Umbilical cord (tissue), 2 donors: ENCODE measurements around the gene OR51V1. TPM values are rescaled to one million over a fixed set of nuclear protein-coding genes. Genes with fewer than 3 reads are reported as not detected.
A peak's percentile ranks its signal among the peaks of the same experiment; 100 is the strongest.
"Not testable (repeated sequence)": the region's sequence is repeated elsewhere in the genome, so short reads cannot be mapped to it uniquely, and the experiment has no call there.

ENCODE experiments used
- DNase-seq: peaks from one replicate; pipeline ENCODE4 v3.0.0-alpha.2; 2015; ENCODE audit warnings: low spot score
- total RNA-seq: library from RNA; depleted of rRNA; stranded (reverse); fragments of >200 nt; gene quantifications from one replicate; pipeline ENCODE4 v1.2.3, GENCODE V29; 2014; ENCODE audit warnings: low replicate concordance; ENCODE audit not compliant: insufficient read depth

Gene OR51V1, protein sequence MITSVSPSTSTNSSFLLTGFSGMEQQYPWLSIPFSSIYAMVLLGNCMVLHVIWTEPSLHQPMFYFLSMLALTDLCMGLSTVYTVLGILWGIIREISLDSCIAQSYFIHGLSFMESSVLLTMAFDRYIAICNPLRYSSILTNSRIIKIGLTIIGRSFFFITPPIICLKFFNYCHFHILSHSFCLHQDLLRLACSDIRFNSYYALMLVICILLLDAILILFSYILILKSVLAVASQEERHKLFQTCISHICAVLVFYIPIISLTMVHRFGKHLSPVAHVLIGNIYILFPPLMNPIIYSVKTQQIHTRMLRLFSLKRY
- total RNA-seq = 15.9 TPM

DNA sequence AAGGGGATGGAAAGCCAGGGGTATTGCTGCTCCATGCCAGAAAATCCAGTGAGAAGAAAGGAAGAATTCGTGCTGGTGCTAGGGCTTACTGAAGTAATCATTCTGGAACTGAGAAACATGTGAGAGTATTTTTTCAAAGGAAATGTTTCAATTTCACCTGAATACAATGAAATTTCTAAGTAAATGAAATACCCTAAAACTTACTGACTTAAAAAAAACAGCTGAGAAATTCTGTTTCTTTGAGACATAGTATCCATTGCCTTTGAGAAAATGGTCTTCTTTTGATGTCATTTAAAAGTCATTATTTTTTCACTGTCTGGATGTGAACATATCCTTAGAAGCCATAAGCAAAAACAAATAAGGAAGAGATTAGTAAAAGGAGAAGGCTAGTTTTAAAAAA, at the start of gene OR51V1:
OR51V1 (minus strand) TSS at position 101 of the 400 bp plus-strand sequence; CDS start at position 101, 0 bp downstream.
- no peak for DNase-seq

DNA sequence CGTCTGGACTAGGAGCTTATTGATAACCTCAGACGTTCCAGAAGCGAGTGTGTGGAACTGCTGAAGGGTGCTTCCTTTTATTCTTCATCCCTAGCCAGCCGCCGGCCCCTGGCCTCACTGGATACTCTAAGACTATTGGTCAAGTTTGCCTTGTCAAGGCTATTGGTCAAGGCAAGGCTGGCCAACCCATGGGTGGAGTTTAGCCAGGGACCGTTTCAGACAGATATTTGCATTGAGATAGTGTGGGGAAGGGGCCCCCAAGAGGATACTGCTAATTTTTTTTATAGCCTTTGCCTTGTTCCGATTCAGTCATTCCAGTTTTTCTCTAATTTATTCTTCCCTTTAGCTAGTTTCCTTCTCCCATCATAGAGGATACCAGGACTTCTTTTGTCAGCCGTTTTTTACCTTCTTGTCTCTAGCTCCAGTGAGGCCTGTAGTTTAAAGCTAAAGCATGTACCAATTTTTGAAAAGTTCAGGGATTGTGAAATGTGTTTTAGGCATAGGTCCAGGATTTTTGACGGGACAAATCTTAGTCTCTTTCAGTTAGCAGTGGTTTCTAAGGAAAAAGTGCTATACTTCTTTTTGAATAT, 49.4 kb upstream of the OR51V1 start, which contains the start of gene HBG1:
HBG1 (minus strand) TSS at position 51 of the 590 bp plus-strand sequence. CDS start 53 bp downstream, outside the sequence.
- DNase-seq = peak; percentile 52

DNA sequence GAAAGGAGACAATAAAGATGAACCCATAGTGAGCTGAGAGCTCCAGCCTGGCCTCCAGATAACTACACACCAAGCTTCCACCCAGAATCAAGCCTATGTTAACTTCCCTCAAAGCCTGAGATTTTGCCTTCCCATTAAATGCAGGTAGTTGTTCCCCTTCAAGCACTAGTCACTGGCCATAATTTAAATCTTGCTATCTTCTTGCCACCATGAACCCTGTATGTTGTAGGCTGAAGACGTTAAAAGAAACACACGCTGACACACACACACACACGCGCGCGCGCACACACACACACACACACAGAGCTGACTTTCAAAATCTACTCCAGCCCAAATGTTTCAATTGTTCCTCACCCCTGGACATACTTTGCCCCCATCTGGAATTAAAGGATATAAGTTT, 48.0 kb upstream of the OR51V1 start:
- DNase-seq = not testable (repeated sequence)

DNA sequence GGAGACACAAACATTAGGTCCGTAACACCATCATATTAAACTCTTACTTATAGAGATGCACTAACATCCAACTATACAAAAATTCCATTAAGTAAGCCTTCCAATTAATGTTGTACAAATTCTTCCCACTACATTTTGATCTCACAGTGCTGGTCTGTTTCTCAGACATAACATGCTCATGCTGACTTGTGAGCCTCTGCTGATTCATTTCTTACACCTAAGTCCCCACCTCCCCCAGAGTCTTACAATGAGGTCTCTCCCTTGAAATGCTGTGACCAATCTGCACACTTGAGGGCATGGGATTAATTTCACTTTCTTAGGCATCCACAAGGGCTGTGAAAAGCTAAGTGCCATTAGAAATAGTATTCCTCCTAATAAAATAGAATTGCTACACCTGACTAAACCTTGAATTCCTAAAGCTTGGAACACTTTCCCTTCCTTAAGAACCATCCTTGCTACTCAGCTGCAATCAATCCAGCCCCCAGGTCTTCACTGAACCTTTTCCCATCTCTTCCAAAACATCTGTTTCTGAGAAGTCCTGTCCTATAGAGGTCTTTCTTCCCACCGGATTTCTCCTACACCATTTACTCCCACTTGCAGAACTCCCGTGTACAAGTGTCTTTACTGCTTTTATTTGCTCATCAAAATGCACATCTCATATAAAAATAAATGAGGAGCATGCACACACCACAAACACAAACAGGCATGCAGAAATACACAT, 47.1 kb upstream of the OR51V1 start:
- DNase-seq = no peak

DNA sequence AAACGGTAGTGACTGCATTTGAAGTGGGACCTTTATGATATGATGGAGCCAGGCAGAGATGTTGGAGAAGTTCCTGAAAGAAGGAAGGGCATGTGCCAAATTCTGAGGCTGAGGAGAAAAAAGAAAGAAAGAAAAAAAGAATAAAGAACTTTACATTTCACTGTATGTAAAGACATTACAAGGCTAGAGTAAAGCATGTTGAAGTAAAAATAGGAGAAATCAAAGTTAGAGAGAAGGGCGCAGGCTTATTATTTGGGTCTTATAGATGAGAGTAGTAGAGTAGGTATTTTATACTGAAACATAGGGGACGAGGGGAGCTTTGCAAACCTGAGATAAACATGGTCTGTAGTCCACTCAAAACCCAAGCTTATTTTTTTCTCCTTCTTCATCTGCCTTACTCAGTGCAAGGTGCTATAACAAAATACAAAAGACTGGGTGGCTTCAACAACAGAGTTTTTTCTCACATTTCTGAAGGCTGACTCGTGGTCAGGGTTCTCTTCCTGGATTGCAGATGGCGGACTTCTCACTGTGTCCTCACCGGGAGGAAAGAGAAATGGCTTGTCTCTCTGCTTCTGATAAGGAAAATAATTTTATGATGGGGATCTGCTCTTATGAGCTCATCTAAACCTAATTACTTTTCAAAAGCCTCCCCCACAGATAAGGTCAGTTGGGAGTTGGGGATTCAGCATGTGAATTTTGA, 46.4 kb upstream of the OR51V1 start:
- no peak for DNase-seq

DNA sequence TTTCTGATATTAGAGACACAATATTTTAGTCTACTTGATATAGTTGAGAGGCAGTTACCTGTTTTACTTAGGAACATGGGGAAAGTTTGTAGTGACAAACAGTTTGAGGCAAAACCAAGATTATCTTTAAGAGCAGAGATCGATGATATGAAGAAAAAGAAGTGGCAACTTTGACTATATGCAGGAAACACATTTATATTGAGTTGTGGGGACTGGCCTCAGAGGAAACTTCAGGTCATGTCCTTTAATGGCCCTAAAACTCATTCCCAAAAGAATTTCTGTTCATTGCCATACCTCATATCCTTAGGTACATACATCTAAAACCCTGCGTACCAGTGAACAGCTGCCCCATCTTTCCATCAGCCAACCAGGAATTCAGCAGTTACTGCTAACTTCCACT, 44.7 kb upstream of the OR51V1 start:
- no peak for DNase-seq

DNA sequence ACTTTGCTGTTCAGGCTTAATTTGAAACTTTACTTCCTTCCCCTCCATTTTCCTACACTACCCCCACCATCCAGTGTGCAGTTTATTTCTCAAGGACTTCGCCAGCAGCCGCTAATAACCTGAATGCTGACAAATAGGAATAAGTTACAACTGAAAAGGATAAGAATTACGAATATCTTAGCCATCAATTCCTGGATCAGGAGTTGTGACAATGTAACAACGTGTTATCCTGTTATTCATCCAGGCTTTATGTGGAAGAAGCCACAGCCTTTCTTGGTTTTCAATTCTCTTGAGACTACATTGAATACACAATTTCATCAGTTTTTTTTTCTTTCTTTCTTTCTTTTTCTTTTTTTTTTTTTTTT, 43.3 kb upstream of the OR51V1 start:
- no peak for DNase-seq

DNA sequence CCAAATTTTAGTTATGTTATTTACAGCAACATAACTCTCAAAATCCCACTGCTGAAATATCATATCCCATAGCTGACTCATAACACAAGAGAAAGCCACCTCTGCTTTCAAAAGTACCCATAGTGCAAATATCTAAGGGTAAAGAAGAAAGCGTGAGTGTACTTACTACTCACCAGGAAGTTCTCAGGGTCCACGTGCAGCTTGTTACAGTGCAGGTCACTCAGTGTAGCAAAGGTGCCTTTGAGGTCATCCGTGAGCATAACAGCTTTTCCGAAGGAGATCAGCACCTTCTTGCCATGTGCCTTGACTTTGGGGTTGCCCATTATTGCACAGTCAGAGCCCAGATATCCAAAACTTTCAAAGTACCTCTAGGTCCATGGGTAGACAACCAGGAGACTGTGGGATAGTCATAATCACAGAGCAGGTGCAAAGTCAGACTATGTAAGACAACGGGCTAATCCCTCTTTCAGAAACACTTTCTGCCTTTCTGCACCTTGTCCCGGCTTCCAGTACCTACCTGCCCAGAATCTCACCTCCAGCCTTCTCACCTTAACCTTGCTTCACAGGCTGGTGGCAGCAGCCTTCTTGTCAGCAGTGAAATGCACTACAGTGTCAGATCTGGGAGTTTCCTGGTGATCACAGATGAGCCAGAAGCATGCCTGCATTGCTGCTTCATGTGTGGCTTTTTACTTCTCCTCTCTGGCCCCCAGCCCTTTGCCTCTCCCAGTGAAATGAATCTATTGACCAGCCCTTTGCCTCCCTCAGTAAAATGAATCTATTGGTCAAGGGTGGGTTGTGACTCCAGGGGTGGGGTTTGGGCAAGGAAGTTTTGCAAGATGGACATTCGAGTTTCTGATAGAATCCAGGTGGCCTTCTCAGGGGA, 42.7 kb upstream of the OR51V1 start:
- DNase-seq = no peak

DNA sequence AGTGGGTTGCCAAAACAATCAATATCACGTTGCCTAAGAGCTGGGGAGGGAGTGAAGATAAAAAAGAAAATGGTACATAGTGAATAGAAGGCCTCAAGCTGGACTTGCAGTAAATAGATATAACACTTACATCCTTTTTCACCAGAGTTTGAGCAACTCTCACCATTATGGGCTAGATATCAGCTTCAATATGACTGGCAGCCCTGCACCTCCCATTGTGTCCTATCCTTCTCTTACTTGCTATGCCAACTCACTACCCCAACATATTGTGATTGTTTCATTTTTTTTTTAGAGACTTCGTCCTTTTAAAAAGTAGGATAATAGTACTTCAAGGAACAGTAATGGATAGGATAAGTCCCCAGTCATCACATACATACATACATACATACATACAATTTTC, 41.7 kb upstream of the OR51V1 start:
- DNase-seq = no peak

DNA sequence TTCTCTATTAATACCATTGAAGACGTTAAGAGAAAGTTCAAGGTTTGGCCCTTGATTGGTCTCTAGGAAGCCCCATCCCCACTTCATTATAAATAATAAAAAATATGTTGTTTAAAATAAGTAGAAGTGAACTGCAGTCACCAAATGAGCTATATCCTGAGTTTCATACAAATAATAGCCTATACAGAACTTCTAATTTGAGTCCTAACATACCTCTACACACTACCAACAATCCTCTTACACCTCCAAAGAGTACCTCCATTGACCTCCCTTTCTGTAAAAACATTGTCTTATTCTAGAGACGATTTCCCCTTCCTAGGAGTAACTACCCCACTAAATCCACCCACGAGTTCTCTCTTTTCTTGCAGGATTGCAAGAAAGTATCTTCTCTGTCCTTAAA, 41.0 kb upstream of the OR51V1 start:
- no peak for DNase-seq

DNA sequence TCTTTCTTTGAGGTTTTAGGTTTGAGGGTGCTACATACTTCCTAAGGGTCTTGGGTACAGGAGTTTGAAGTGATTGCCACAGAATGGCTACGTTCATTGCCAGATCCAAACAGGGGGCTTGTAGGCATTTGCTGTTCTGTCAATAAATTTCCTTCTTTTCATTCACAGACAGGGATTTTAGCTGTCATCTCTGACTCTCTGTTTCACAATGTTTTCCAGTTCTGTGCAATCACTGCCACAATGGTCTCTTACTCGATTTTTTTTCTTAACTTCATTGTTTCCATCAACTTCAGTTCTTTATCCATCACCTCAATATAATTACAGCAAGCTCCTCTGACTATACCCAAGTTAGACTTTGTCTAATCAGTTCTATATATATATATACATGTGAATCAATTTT, 40.0 kb upstream of the OR51V1 start:
- no peak for DNase-seq

DNA sequence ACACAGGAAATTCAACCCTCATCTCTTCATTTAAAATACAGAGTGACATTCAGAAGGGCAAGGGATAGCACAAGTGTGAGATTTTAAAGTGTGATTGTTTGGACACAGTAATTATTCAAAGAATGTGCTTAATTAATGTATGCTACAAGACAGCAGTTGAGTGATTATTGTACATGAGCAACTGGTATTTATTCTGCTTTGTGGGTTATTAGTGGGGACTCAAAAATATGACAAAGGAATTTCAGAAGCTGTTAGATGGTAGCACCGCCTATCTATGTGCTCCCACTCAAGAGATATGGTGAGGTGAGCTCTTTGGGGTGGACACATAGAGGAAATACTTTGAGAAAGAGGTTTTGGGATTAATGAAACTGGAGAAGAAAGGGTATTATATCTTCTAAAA, 39.6 kb upstream of the OR51V1 start:
- DNase-seq = no peak

DNA sequence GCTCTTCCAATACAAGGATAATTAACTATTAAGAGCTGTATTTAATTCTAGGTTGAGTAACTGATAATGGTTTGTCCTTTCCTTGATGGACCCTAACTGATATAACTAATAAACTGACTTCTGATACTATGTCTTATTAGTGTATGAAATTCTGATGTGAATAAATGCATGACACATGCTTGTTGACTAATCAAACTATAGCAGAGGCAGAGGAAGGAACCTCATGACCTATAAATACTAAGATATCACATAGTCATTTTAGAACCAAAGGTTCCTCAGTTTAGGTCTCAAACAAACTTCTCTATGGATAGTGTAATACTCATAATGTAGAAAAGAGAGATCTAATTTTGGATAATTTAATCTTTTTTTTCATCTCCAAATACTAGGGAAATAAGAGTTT, 38.6 kb upstream of the OR51V1 start:
- no peak for DNase-seq

DNA sequence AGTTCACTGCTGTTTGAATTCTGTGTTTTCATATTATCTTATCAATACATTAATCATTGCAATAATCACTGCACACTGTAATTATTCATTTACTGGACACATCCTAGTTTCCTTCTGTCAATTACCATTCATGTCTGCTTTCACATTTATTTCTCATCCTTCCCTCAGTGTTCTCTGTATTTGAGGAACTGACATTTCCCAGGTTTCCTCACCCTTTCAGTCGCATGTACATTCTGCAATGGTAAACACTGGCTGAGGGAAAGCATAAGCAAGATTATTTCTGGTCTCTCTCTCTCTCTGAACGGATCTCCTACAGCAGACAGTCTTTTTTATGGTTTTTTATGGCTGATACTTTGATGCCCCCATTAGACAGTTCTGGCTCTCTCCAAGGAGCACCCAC, 38.0 kb upstream of the OR51V1 start:
- DNase-seq = no peak

DNA sequence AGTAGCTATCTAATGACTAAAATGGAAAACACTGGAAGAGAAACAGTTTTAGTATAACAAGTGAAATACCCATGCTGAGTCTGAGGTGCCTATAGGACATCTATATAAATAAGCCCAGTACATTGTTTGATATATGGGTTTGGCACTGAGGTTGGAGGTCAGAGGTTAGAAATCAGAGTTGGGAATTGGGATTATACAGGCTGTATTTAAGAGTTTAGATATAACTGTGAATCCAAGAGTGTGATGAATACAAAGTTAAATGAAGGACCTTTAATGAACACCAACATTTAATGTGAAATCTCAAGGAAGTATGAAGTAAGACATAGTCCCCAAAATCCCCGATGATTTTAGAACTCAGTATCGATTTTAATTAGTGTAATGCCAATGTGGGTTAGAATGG, 36.9 kb upstream of the OR51V1 start:
- DNase-seq = no peak

DNA sequence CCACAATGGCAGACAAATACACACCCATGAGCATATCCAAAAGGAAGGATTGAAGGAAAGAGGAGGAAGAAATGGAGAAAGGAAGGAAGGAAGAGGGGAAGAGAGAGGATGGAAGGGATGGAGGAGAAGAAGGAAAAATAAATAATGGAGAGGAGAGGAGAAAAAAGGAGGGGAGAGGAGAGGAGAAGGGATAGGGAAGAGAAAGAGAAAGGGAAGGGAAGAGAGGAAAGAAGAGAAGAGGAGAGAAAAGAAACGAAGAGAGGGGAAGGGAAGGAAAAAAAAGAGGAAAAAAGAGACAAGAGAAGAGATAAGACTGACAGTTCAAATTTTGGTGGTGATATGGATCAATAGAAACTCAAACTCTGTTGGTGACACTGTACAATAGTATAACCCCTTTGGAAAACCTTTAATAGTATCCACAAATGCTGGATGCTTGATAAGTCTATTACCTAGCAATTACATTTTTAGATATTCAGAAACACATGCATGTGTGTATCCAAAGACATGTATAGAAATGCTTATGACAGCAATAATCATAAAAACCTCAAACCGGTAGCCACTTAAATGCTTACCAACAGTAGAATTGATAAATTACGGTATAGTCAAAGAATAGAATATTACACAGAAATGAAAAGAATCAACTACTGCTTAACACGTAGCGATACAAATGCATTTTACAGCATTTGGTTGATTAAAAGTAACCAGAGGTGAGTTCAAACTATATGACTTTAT, 35.0 kb upstream of the OR51V1 start:
- DNase-seq = no peak

DNA sequence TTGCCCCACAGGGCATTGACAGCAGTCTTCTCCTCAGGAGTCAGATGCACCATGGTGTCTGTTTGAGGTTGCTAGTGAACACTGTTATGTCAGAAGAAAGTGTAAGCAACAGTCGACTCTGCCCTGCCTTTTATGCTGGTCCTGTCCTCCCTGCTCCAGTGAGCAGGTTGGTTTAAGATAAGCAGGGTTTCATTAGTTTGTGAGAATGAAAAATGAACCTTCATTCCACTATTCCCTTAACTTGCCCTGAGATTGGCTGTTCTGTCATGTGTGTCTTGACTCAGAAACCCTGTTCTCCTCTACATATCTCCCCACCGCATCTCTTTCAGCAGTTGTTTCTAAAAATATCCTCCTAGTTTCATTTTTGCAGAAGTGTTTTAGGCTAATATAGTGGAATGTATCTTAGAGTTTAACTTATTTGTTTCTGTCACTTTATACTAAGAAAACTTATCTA, 33.9 kb upstream of the OR51V1 start, which contains the start of gene HBD:
HBD (minus strand) TSS at position 103 of the 454 bp plus-strand sequence; CDS start at position 53, 50 bp downstream.
- peak; percentile 30 for DNase-seq

DNA sequence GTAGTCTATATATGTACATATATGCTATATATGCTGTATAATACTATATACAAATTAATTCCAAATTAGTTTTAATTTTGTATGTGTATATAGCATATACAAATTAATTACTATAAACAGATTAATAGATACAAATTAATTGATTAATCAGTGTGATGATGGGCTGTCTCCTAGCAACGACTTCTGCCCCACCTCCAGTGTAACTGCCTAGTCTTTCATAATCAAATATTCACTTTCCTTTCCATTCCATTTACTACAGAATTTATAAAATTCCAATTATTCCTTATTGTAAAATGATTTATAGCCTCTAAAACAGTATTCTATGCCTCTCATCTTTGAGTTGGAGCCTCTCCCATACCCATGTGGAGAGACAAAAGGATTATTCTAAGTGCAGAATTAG, 32.8 kb upstream of the OR51V1 start:
- no peak for DNase-seq

DNA sequence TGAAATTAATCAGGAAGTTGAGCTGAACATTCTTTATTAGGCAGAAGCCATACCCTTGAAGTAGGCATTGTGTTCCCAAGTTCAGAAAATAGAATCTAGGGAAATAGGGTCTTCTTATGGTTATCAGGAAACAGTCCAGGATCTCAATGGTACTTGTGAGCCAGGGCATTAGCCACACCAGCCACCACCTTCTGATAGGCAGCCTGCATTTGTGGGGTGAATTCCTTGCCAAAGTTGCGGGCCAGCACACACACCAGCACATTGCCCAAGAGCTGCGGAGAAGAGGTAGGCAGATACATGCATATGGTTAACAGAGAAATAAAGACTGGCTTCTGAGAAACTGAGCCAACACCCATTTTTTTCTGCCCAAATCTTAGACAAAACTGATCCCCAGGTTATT, 32.3 kb upstream of the OR51V1 start:
- DNase-seq = no peak

DNA sequence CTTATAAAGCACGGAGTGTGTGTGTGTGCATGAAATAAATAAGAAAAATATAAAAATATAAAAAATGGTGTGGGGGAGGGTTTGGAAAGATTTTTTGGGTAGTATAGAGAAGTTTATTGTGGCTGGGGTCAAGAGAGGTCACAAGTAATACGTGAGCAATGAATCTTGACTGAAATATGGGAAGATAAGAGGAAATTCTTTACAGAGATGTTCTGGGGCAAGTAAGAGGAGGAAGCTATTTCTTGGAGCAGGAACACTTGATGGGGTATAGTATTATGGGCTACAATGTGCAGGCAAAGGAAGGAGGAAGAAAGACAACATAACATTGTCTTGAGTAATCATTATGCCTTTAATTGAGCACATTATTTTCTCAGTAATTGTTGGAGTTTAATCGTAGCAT, 31.7 kb upstream of the OR51V1 start:
- no peak for DNase-seq
